ENCODE results near the gene SHQ1.
"Not testable (repeated sequence)": the region's sequence is repeated elsewhere in the genome, so short reads cannot be mapped to it uniquely, and the experiment has no call there.

SHQ1 gene

DNA sequence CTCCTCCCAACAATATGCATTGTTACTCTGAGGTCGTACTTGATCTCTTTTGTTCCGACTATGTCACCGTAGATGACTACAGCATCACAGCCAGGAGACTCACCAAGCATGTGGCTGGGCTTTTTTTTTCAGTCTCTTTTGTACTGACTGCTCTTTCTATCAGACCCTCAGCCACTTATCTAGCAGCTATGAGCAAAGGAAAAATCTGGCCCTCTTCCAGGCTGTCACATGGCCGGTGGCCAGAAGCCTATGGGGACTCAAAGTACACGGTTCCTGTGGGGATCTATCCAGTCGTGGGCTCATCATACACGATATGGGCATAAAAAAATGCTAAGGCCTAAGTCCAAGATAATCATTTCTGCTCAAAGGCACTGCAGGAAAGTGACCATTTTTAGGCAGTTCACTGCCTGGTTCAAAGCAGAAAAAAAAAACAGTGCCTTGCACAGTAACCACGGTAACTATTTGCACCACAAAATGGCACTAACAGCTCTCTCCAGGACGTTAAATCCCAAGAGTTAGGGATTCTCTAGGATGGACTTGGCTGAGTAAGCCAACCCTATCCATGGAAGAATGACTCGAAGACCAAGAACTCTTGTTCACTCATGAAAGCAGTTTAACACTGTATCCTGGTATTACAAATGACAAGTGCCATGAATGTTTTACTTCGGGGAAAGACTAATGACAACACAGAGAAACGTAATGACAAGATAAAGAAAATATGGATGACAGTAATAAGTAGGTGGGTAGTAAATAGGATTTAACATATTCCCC, 50.3 kb downstream of the SHQ1 start:
- DNase-seq: no peak

DNA sequence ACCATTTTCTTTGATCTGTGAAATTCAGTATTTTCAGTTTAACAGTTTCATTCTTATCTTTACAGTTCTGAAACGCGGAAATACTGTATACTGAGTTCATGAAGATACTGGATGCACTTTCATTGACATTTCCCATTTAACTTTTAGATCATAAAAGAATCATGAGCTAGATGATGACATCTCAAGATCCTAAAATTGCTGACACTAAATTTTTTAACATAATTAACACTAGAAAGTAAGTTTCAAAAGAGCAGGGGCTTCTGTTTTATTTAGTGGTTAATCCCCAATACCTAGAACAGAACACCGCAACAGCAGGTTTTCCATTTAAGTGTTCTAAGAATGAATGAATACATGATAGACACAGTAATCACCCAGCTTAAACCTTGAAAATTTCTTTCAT, 54.2 kb downstream of the SHQ1 start:
- DNase-seq: no peak

DNA sequence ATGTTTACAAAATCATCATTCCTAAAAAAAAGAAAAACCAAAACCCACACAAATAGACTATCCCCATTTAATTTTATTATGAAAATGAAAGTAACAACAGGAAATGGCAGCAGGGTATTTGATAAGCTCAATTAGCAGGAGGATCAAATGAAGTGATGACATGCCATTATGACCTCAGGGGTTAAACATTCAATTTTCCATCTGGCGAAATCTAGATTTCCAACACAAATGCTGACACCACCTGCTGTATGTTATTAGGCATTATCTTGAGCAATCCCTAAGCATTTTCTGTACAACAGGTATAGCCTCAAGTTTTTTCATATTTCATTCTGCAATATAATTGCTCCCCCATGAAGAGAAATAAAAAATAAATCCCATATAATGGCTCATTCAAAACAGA, 57.1 kb downstream of the SHQ1 start:
- DNase-seq: no peak

DNA sequence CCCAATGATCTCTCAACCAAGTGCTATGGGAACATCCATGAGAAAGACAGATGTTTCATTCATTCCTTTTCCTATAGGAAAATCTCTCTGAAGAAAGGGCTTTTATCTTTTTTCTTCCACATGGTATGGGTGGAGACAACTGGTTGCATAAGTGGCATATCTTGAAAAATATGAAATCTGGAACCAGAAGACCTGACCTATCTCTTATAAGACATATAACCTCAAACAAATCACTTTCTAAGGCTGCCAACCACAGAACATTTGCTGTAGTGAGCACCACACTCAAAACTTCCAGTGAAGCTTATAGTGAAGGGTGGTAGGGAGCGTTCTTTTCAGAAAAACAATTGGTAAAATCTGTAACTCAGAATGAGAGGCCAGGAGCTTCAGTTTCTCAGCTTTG, 58.5 kb downstream of the SHQ1 start:
- no peak for DNase-seq

DNA sequence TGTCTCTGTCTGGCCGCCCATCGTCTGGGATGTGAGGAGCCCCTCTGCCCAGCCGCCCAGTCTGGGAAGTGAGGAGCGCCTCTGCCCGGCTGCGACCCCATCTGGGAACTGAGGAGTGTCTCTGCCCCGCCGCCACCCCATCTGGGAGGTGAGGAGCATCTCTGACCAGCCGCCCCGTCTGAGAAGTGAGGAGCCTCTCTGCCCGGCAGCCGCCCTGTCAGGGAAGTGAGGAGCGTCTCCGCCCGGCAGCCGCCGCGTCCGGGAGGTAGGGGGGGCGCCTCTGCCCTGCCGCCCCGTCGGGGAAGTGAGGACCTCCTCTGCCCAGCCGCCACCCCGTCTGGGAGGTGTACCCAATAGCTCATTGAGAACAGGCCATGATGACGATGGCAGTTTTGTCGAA, 60.0 kb downstream of the SHQ1 start:
- not testable (repeated sequence) for DNase-seq

DNA sequence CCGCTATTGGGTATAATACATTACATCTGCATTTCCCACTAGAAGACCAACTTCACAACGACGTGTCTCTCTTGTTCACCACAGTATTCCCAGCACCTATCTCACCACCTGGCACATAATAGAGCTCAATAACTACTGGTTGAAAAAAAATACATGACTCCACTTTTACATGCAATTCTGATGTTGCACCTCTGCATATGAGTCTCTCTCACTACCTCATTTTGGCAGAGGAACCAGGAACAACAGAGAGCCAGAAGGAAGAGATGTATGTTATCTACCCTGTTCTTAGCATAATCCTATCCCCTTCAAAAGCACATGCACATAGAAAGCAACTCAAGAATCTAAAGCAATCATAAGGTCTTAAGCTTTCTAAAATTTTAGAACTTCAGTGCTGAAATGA, 61.6 kb downstream of the SHQ1 start:
- DNase-seq: no peak

DNA sequence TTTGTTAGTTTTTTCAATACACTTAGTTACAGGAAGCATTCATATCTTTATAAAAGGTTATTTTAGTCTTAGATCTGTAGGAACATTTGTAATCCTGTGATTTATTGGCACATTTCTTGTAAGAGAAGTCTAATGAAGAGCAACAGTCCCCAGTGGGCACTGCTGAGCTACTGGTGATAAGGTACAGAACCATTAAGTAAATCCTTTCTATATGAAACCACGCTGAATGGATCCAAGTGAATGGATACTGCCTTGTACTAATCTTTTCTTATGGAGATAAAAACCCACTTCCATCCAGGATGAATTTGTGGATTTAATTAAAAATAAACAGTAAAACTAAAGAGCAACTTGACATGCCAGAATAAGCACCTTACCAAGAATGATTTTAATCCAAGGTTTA, 64.0 kb downstream of the SHQ1 start:
- no peak for DNase-seq

DNA sequence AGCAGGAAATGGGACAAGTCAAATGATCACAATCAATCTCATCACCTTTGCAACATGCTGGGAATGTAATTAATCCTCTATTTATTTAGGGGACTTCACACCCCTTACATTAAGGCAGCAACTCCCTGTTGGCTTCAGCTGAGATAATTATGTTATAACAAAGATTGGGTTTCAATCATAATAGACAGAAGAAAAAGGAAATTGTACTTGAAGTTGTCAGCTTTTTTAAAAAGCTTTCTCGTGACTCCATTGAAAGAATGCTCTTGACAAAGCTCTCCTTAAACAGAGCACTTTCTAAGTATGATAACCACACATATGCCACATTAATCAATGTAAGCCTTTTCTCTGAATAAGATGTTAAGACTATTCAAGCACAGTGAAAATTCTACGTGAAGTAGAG, 65.7 kb downstream of the SHQ1 start:
- no peak for DNase-seq

DNA sequence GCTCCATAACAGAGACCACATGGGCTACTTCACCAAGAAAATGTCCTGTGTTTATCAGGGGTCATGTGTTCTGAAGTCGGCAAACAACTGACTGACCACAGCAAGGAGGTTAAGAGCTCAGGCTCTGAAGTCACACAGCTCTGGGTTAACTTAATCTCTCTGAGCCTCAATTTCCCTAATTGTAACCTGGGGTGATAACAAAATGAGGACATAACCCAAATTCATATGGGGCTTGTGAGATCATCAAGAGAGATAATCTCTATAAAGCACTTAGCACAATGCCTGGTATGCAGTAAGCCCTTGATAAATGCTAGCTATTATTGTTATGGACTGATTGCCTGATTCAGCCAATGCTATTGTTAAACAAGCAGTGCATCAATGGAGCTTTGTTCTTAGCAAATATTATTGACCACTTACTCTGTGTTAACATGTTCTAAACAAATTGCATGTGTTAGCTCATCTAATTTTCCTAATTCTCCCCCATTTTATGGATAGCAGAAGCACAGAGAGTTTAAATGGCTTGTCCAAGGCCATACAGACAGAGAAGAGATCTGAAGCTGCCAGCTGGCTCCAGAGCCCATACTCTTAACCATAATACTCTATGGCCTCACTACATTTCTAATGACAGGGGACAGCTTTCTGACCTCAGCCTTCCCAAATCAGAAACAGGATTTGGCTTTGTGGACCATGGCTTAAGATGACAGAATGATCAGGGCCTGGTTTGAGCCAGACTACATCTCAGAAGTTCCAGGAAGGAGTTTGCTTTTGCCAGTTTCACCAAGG, 78.3 kb downstream of the SHQ1 start:
- no peak for DNase-seq

DNA sequence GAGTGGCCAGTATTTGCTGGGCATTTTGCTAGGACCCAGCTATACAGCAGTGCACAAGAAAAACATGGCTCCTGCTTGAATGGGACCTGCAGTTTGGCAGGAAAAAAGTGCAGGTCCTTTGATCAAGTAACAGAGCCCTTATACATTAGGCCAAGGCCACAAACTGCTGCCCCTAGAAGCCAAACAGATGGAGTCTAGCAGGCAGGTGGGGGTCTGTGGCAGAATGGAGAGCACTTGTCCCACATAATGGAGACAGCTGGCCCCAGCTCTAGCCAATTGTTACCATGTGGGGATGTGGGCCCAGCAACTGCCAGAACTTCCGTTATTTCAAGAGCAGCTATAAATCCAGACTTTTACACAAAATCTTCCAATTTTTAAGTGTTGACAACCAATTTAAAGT, 79.3 kb downstream of the SHQ1 start:
- DNase-seq: no peak

DNA sequence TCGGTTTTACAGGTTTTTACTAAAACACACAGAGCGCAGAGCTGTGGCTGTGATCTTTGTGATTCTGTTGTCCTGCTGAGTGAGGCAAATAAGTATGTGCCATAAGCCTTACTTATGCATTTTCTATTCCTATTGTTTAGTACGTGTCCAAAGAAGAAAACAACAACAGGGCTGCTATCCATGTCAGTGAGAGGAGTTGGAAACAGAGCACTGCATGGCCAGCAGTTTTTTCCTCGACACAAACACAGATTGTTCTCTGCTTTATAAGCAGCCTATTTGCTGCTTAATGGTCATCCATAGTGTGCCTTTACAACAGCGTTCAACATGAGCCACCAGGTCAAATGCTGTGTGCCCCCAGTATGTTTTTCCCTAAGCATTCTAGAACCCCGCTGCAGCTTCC, 79.8 kb downstream of the SHQ1 start:
- DNase-seq: no peak

DNA sequence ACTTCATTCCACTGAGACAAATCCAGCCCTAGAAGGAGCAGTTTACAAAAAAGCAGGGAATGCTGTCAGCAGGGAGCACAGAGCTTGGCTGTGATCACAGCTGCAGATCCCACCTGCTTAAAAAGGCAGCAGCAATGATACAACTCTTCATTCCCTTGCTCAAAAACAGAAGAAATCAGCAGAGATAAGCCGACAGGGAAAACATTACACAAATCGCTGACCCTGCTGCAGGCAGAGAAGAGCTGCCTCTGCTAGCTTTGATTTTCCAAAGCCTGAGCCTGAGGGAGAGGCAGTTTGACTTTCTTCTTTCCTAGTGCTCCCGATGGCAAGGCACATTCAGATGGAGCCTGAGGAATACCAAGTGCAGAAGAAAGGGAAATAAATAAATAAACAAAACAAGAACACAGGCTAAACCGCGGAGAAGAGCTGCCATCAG, 80.2 kb downstream of the SHQ1 start:
- DNase-seq: no peak

DNA sequence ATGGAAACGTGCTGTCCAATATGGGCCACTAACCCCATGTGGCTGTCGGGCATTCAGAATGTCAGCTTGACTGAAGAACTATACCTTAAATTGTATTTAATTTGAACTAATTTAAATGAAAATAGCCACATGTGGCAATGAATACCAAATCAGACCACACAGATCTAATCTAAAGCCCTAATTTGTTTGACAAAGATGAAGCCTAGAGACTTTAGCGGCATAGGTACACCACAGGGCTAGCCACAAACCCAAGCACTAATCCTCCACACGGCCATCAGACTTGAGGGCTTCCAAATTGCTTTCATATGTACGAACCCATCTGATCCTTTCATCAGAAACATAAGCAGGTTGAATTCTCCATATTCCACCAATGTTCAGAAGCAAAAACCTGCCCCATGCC, 81.4 kb downstream of the SHQ1 start:
- no peak for DNase-seq

DNA sequence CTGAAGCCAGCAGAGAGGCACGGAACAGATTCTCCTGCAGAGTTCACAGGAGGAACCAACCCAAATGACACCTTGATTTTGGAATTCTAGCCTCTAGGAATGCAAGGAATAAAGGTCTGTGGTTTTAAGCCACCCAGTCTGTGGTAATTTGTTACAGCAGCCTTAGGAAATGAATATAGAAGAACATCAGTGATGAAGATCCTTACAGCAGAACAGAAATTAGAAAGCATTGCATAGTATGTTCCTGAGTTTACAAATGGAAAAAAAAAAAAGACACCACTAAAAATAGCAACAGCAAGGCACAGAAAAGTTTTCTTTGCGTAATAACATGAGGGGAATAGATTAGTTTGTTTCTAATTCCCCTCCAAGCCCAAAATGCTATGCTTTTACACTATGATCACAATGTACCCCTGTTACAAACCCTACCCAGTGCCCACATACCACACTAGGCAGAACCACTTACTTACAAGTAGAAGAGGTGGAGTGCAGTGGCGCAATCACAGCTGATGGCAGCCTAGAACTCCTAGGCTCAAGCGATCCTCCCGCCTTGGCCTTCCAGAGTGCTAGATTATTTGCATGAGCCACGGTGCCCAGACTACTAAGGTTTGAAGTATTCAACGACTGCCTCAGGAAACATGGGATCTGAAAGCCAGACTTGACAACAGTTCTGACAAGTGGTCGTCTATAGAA, 84.3 kb downstream of the SHQ1 start:
- DNase-seq: no peak

DNA sequence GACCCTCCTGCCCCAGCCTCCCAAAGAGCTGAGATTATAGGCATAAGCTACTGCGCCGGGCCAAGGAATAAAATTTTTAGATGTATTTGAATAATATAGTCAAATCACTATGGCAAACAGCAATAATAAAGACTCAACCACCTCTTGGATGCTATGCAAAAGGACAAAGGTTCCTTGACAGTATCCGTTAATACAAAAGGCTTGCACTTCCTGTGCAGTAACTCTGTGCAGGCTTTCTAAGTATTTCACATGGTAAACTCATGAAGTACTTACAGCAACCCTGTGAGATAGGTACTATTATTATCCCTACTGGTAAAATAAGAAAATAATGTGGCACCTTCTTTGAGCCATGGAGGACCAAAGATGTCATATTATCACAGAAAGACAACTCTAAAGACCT, 86.8 kb downstream of the SHQ1 start:
- no peak for DNase-seq

DNA sequence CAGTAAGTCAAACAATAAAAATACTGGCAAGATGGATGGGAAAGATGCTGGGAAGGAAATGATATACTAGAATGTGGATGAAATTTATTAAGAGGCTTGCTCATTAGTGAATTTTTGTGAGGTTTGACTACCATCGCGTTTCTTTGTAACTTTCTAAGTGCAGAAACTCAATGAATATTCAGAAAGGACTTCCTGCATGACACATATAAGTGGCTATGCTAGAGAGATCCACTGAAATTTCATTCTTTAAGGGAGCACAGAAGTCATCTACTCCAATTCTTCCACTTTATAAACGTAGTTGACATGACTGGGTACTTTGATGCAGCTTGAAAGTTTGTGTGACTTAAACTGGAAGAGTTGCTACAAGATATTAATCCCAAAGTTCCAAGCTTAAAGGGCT, 88.0 kb downstream of the SHQ1 start:
- DNase-seq: no peak

DNA sequence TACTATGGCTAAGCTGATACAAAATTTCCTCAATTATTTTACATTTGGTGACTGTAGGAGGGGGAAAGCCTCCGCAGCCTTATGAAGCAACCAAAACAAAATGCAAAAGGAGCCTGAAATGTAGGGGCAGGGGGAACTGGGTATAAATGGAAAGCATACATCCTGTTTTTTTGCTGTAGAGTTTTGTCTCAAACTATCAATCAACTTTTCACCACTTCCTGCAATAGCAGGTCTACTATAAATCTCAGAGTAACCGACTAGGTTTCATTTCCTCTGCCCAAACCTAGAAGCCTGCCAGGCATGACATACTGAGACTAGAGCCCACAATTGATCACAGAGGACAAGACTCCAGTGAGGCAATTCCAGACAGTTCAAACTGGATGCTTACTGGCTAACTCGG, 91.3 kb downstream of the SHQ1 start:
- DNase-seq: no peak

DNA sequence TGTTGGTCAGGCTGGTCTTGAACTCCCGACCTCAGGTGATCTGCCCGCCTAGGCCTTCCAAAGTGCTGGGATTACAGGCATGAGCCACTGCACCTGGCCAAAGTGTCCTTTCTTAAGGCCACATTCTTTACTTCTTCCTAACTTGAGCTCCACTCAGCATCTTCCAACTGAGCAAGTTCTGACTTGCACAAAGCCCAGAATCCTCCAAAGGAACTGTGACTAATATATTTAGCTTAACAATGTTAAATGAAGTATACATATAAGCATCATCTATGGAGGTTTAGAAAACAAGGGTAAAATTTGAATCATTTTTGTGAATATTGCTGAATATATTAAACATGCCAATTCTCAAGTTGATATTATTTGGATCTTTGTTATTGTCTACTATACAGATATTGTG, 93.7 kb downstream of the SHQ1 start:
- no peak for DNase-seq

DNA sequence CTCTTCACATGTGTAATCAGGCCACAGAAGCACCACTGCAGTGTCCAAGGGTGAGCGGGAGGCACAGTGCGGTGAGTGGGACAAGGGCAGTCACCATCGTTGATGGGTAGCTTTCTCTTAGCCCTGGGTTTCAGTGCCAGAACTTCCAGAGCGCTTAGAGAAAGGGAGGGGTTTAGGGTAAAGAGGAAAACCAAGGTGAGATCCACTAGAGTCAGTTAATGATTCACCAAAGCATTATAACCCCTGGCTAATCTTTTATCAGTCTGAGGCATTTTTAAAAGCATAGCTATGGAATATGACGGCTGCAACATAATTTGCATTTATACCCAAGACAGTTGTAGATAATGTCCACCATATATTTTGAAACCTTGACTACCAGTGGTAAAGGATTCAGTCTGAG, 94.8 kb downstream of the SHQ1 start:
- DNase-seq: no peak

DNA sequence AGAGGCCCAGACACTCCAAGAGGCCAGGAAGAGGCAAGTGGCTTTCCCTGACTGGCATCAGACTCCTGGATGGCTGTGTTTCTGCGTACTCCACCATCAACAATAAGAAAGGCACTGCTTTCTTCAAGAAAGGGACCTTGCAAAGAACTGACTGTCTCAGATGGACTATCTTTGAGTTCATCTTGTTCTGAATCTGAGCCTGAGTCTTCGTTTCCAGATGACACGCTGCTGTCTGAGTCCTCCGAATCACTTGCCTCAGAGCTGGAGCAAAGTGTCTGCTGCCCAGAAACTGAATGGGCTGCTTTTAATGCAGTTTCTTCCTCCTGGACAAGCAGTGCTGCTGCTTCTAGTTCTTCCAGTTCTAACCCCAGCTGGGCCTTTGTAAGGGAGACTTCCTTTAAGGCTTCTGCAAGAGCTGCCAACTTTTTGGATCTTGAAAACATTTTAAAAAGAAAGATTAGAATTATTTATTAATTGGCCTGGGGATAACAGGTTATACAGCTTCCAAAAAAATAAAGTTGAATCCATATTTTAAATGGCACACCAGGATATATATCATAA, 97.8 kb downstream of the SHQ1 start:
- DNase-seq: no peak

DNA sequence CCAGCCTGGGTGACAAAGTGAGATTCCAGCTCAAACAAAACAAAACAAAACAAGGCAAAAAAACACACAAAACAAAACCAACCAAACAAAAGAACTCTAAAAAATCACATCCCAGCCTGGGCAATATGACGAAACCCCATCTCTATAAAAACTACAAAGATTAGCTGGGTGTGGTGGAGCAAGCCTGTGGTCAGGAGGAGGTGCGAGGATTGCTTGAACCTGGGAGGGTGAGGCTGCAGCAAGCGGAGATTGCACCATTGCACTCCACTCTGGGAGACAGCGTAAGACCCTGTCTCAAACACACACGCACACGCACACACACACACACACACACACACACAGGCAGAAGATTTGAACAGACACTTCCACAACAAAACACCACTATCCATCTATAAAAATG, 99.6 kb downstream of the SHQ1 start:
- no peak for DNase-seq

DNA sequence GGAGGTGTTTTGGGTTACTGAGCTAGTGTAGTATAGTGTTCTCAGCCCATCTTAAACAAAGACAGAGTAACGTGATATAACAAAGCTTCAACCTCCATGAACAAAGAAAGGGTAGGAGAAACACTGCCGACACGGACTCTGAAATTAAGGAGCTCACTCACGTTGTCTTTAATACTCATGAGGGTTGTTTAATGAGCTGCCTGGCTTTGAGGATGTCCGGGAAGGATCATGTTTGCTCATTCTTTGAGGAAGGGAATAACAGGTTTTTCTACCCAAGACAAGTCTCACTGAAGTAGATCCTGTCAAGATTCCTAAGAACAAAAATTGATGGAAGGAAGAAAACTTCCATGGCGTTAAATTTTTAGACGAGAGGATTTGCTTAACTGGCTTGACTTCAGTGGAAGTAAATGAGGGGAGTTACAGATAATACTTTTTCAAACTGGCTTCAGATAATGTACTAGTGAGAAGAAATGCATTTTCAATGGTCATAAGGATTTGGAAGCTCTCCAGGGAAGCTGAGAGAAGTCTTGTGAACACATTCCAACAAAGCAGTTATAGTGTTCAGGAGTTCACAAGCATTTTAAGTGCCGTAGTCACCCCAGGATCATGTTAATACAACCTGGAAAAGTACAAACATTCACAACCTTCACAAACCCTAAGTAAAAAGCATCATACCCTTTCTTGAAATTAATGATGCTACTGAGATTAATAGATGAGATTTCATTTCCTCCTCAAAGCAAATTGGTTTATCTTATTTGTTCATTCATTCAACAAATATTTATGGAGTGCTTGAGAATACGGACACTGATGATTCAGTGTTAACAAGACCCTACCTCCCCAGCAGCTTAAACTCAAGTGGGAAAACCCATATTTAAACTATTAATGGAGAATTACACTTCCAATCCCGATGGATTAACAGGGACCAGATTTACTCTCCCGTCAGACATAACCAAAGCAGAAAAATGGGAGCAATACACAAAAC, 101.5 kb downstream of the SHQ1 start:
- DNase-seq: no peak
